ENCODE data around the gene OPCML.

The OPCML gene

DNA sequence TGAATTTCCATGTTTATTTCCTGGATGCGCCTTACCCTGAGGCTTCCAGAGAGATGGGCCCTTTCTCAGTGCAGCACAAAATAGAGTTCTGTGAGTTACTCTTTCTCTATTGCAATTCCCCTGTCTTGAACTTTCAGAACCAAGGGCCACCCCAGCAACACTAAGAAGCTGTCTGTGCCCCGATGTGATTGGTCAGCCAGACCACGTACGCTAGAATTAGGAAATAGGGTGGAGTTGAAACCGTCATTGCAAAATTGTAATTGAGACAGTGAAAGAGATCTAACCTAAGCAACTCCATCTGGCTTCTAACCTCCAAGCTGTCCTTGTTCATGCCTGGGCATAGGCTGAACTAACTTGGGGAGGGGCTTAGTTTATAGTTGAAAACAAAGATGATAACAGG, 981.3 kb downstream of the OPCML start:
- TF ChIP-seq PATZ1 (CRISPR knock-in tag; IDR thresholded peaks at IDR 0.05; ENCODE audit: borderline replicate concordance), result no peak
- TF ChIP-seq POU6F1 (CRISPR knock-in tag; IDR thresholded peaks at IDR 0.05; ENCODE audit: borderline replicate concordance, low read depth), result no peak
- no peak for TF ChIP-seq ESRRG (CRISPR knock-in tag; IDR thresholded peaks at IDR 0.05)
- no peak for TF ChIP-seq SNAI2 (CRISPR knock-in tag; IDR thresholded peaks at IDR 0.05)
- no peak for TF ChIP-seq ZNF70 (CRISPR knock-in tag; IDR thresholded peaks at IDR 0.05)
- no peak for TF ChIP-seq RARB (CRISPR knock-in tag; IDR thresholded peaks at IDR 0.05)
- TF ChIP-seq, protein P1, sequence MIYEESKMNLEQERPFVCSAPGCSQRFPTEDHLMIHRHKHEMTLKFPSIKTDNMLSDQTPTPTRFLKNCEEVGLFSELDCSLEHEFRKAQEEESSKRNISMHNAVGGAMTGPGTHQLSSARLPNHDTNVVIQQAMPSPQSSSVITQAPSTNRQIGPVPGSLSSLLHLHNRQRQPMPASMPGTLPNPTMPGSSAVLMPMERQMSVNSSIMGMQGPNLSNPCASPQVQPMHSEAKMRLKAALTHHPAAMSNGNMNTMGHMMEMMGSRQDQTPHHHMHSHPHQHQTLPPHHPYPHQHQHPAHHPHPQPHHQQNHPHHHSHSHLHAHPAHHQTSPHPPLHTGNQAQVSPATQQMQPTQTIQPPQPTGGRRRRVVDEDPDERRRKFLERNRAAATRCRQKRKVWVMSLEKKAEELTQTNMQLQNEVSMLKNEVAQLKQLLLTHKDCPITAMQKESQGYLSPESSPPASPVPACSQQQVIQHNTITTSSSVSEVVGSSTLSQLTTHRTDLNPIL (CRISPR knock-in tag; IDR thresholded peaks at IDR 0.05; ENCODE audit: low read depth), result no peak
- TF ChIP-seq GLIS3 (CRISPR knock-in tag; IDR thresholded peaks at IDR 0.05), result no peak
- no peak for TF ChIP-seq TCF4 (CRISPR knock-in tag; IDR thresholded peaks at IDR 0.05; ENCODE audit: borderline replicate concordance)
- no peak for TF ChIP-seq ARNTL (CRISPR knock-in tag; IDR thresholded peaks at IDR 0.05; ENCODE audit: borderline replicate concordance, low read depth)
- no peak for TF ChIP-seq CSDC2 (CRISPR knock-in tag; IDR thresholded peaks at IDR 0.05)
- TF ChIP-seq TOX (CRISPR knock-in tag; IDR thresholded peaks at IDR 0.05; ENCODE audit: borderline replicate concordance), result no peak
- TF ChIP-seq TSHZ2 (CRISPR knock-in tag; IDR thresholded peaks at IDR 0.05), result no peak
- TF ChIP-seq ZC3H10 (CRISPR knock-in tag; IDR thresholded peaks at IDR 0.05), result no peak
- no peak for TF ChIP-seq PPARA (CRISPR knock-in tag; IDR thresholded peaks at IDR 0.05; ENCODE audit: borderline replicate concordance)
- no peak for TF ChIP-seq OSR1 (CRISPR knock-in tag; IDR thresholded peaks at IDR 0.05)
- TF ChIP-seq CSRNP3 (CRISPR knock-in tag; IDR thresholded peaks at IDR 0.05), result no peak
- no peak for TF ChIP-seq ZNF8 (CRISPR knock-in tag; IDR thresholded peaks at IDR 0.05)
- no peak for ATAC-seq

- ATAC-seq, result no peak
- TF ChIP-seq TSHZ2 (CRISPR knock-in tag; IDR thresholded peaks at IDR 0.05) (no peak), PPARA (CRISPR knock-in tag; IDR thresholded peaks at IDR 0.05; ENCODE audit: borderline replicate concordance) (no peak), ARNTL (CRISPR knock-in tag; IDR thresholded peaks at IDR 0.05; ENCODE audit: borderline replicate concordance, low read depth) (no peak), ZC3H10 (CRISPR knock-in tag; IDR thresholded peaks at IDR 0.05) (no peak), GLIS3 (CRISPR knock-in tag; IDR thresholded peaks at IDR 0.05) (no peak), TCF4 (CRISPR knock-in tag; IDR thresholded peaks at IDR 0.05; ENCODE audit: borderline replicate concordance) (no peak), BACH2 (CRISPR knock-in tag; IDR thresholded peaks at IDR 0.05; ENCODE audit: borderline replicate concordance) (no peak), ZNF70 (CRISPR knock-in tag; IDR thresholded peaks at IDR 0.05) (no peak), ZFP30 (CRISPR knock-in tag; IDR thresholded peaks at IDR 0.05) (no peak), OSR1 (CRISPR knock-in tag; IDR thresholded peaks at IDR 0.05) (no peak), ZNF8 (CRISPR knock-in tag; IDR thresholded peaks at IDR 0.05) (no peak), ESRRG (CRISPR knock-in tag; IDR thresholded peaks at IDR 0.05) (no peak), ZFP3 (CRISPR knock-in tag; IDR thresholded peaks at IDR 0.05) (no peak), ISL1 (CRISPR knock-in tag; IDR thresholded peaks at IDR 0.05) (no peak), CSDC2 (CRISPR knock-in tag; IDR thresholded peaks at IDR 0.05) (no peak), SNAI2 (CRISPR knock-in tag; IDR thresholded peaks at IDR 0.05) (no peak), RARB (CRISPR knock-in tag; IDR thresholded peaks at IDR 0.05) (no peak), POU6F1 (CRISPR knock-in tag; IDR thresholded peaks at IDR 0.05; ENCODE audit: borderline replicate concordance, low read depth) (no peak)
- TF ChIP-seq, protein P1 (CRISPR knock-in tag; IDR thresholded peaks at IDR 0.05; ENCODE audit: low read depth), result no peak
These were observed 982.7 kb downstream of the OPCML start for GRCh38 chr11:132549561-132549960.

All from SK-N-SH treated with all-trans-retinoic acid at 6 μM for 48 hours (cell line).